GM21786 (cell line): ENCODE results near the gene TRIM72.
A peak's percentile ranks its signal among the peaks of the same experiment; 100 is the strongest.
"Not testable (repeated sequence)": the region's sequence is repeated elsewhere in the genome, so short reads cannot be mapped to it uniquely, and the experiment has no call there.

Experiments used
- ATAC-seq: cut with Tn5 transposase; IDR thresholded peaks from one replicate; pipeline ENCODE4 v1.9.1; 2021; ENCODE audit not compliant: unreplicated experiment

TRIM72 gene

GRCh38 chr16:31213877-31214707 is at the start of gene TRIM72:
TRIM72 (plus strand) TSS chr16:31214119; CDS start chr16:31214739, 620 bp downstream.
- no peak for ATAC-seq

GRCh38 chr16:31167315-31167714 is 46.6 kb upstream of the TRIM72 start:
- no peak for ATAC-seq

- no peak for ATAC-seq
Observed at GRCh38 chr16:31168848-31169247, 45.1 kb upstream of the TRIM72 start.

- ATAC-seq, result not testable (repeated sequence)
Observed at GRCh38 chr16:31170048-31170447, 43.9 kb upstream of the TRIM72 start.

GRCh38 chr16:31177136-31177535 is 36.8 kb upstream of the TRIM72 start:
- no peak for ATAC-seq

- peak; percentile 3 for ATAC-seq
Observed at GRCh38 chr16:31179219-31179746, 34.6 kb upstream of the TRIM72 start.

GRCh38 chr16:31179747-31180459 is 34.0 kb upstream of the TRIM72 start, which contains the start of gene FUS:
FUS (plus strand) TSS chr16:31180139; CDS start chr16:31180215, 76 bp downstream.
- ATAC-seq, result peak; percentile 41

- no peak for ATAC-seq
Observed at GRCh38 chr16:31181102-31181830, 32.7 kb upstream of the TRIM72 start.

GRCh38 chr16:31182391-31182790 is 31.5 kb upstream of the TRIM72 start:
- no peak for ATAC-seq

- ATAC-seq, result no peak
Observed at GRCh38 chr16:31183432-31184428, 30.2 kb upstream of the TRIM72 start.

- no peak for ATAC-seq
Observed at GRCh38 chr16:31184888-31185287, 29.0 kb upstream of the TRIM72 start.

- ATAC-seq, result no peak
Observed at GRCh38 chr16:31185339-31185738, 28.6 kb upstream of the TRIM72 start.

GRCh38 chr16:31186176-31186575 is 27.7 kb upstream of the TRIM72 start:
- no peak for ATAC-seq

- ATAC-seq, result no peak
Observed at GRCh38 chr16:31186930-31187807, 26.8 kb upstream of the TRIM72 start.

GRCh38 chr16:31187808-31188189 is 26.1 kb upstream of the TRIM72 start:
- ATAC-seq, result no peak

- no peak for ATAC-seq
Observed at GRCh38 chr16:31188450-31189411, 25.2 kb upstream of the TRIM72 start.

GRCh38 chr16:31189412-31189778 is 24.5 kb upstream of the TRIM72 start:
- no peak for ATAC-seq

- no peak for ATAC-seq
Observed at GRCh38 chr16:31190061-31190460, 23.9 kb upstream of the TRIM72 start.
